Liver (tissue), 9 donors: ENCODE results near the gene CYP2S1. TPM values are rescaled to one million over a fixed set of nuclear protein-coding genes. Genes with fewer than 3 reads are reported as not detected.

ENCODE experiments used
- DNase-seq: peaks from one replicate; pipeline ENCODE4 v3.0.0-alpha.2; 2017; ENCODE audit warnings: low spot score
- H3K27ac ChIP-seq, 2 donors: one replicate each; pipeline ENCODE4 v1.7.0; 2013; ENCODE audit warnings: inconsistent platforms in 2 of 2, low read length in 2 of 2, control low read depth in 1 of 2, low read depth in 1 of 2, mild to moderate bottlenecking in 1 of 2
- H3K27me3 ChIP-seq, 4 donors: one replicate each; pipeline versions ENCODE4 v1.6.1 to v1.7.0; 2013; ENCODE audit warnings: low read length in 3 of 4, inconsistent platforms in 1 of 4, mild to moderate bottlenecking in 1 of 4, moderate library complexity in 1 of 4; ENCODE audit not compliant: control insufficient read depth in 4 of 4, insufficient read depth in 4 of 4
- H3K36me3 ChIP-seq, 4 donors: one replicate each; pipeline versions ENCODE4 v1.6.1 to v1.7.0; 2013; ENCODE audit warnings: low read length in 3 of 4, mild to moderate bottlenecking in 3 of 4, low read depth in 1 of 4, moderate library complexity in 1 of 4; ENCODE audit not compliant: control insufficient read depth in 4 of 4, insufficient read depth in 3 of 4
- H3K4me1 ChIP-seq, 4 donors: one replicate each; pipeline versions ENCODE4 v1.6.1 to v1.7.0; 2013; ENCODE audit warnings: low read length in 3 of 4, mild to moderate bottlenecking in 3 of 4, moderate library complexity in 1 of 4; ENCODE audit not compliant: control insufficient read depth in 4 of 4, insufficient read depth in 4 of 4
- H3K4me3 ChIP-seq, 3 donors: one replicate each; pipeline versions ENCODE4 v1.6.1 to v1.7.0; 2013; ENCODE audit warnings: low read length in 3 of 3, control low read depth in 1 of 3, low read depth in 1 of 3, mild to moderate bottlenecking in 1 of 3
- H3K9ac ChIP-seq, 2 donors: one replicate each; pipeline ENCODE4 v1.7.0; 2013; ENCODE audit warnings: low read length in 2 of 2, mild to moderate bottlenecking in 2 of 2, moderate library complexity in 2 of 2, control low read depth in 1 of 2, low read depth in 1 of 2
- H3K9me3 ChIP-seq, 4 donors: one replicate each; pipeline versions ENCODE4 v1.6.1 to v1.7.0; 2013; ENCODE audit warnings: low read length in 3 of 4; ENCODE audit not compliant: control insufficient read depth in 4 of 4
- EGR1 ChIP-seq, 2 donors: IDR thresholded peaks; 2 replicates each; pipeline ENCODE4 v1.6.1; 2016 to 2018; ENCODE audit warnings: antibody characterized with exemption in 2 of 2, low read depth in 2 of 2
- FOXA2 ChIP-seq: IDR thresholded peaks from 2 replicates; pipeline ENCODE4 v1.6.1; 2016; ENCODE audit warnings: antibody characterized with exemption
- GABPA ChIP-seq, 2 donors: IDR thresholded peaks in 1 of 2; conservative IDR thresholded peaks in 1 of 2; 2 replicates each; pipeline ENCODE4 v1.6.1; 2016; ENCODE audit warnings: antibody characterized with exemption in 2 of 2, mild to moderate bottlenecking in 1 of 2, moderate library complexity in 1 of 2
- HNF4G ChIP-seq: IDR thresholded peaks from 2 replicates; pipeline ENCODE4 v1.6.1; 2016; ENCODE audit warnings: antibody characterized with exemption
- NR2F2 ChIP-seq: IDR thresholded peaks from 2 replicates; pipeline ENCODE4 v1.6.1; 2016; ENCODE audit warnings: antibody characterized with exemption
- RAD21 ChIP-seq, 2 donors: IDR thresholded peaks; 2 replicates each; pipeline ENCODE4 v1.6.1; 2016; ENCODE audit warnings: antibody characterized with exemption in 2 of 2, mild to moderate bottlenecking in 2 of 2
- RXRA ChIP-seq, 2 donors: IDR thresholded peaks; 2 replicates each; pipeline ENCODE4 v1.6.1; 2017 to 2018; ENCODE audit warnings: antibody characterized with exemption in 2 of 2, mild to moderate bottlenecking in 1 of 2
- SP1 ChIP-seq: IDR thresholded peaks from 2 replicates; pipeline ENCODE4 v1.6.1; 2018; ENCODE audit warnings: antibody characterized with exemption, mild to moderate bottlenecking
- TAF1 ChIP-seq: conservative IDR thresholded peaks from 2 replicates; pipeline ENCODE4 v1.6.1; 2016; ENCODE audit warnings: antibody characterized with exemption, mild to moderate bottlenecking
- WGBS: extraction: QIAGEN DNeasy Blood & Tissue Kit; methylation state at CpG from one replicate; pipeline ENCODE4 v1.1.7; 2013; 5-methylcytosine and 5-hydroxymethylcytosine counted together
- polyA plus RNA-seq, 2 donors: library from polyadenylated mRNA; stranded (reverse) in 1 of 2; unstranded in 1 of 2; fragments of 200-250 nt in 1 of 2; fragments of >200 nt in 1 of 2; fragmentation: Nextera tagmentation in 1 of 2; extraction: Ambion mirVana in 1 of 2; gene quantifications; one replicate each; pipeline versions ENCODE4 v1.2.1 to v1.2.3, GENCODE V29; 2013 to 2015
- total RNA-seq, 2 donors: library from RNA; depleted of rRNA; stranded (reverse); fragments of >200 nt; gene quantifications; one replicate each; pipeline ENCODE4 v1.2.3, GENCODE V29; 2014
- TF ChIP-seq, protein P1 (sequence below): IDR thresholded peaks from 2 replicates; pipeline ENCODE4 v1.6.1; 2016; ENCODE audit warnings: antibody characterized with exemption
- TF ChIP-seq, protein P2 (sequence below): fragments of 150-350 bp; IDR thresholded peaks from 2 replicates; pipeline ENCODE4 v1.5.1; 2017; ENCODE audit warnings: improper control_type of control experiment, low read depth, low read length; ENCODE audit not compliant: missing input control
- TF ChIP-seq, protein P3 (sequence below): IDR thresholded peaks from 2 replicates; pipeline ENCODE4 v1.6.1; 2016; ENCODE audit warnings: antibody characterized with exemption, mild to moderate bottlenecking
- donor health status: healthy.
- donor health status: healthy.
- donor health status: healthy.
- donor health status: healthy.
- donor health status: healthy.

CYP2S1 gene
- total and polyA plus RNA-seq, 4 donors: 0.35 to 1.9 (median 1.5) TPM

DNA sequence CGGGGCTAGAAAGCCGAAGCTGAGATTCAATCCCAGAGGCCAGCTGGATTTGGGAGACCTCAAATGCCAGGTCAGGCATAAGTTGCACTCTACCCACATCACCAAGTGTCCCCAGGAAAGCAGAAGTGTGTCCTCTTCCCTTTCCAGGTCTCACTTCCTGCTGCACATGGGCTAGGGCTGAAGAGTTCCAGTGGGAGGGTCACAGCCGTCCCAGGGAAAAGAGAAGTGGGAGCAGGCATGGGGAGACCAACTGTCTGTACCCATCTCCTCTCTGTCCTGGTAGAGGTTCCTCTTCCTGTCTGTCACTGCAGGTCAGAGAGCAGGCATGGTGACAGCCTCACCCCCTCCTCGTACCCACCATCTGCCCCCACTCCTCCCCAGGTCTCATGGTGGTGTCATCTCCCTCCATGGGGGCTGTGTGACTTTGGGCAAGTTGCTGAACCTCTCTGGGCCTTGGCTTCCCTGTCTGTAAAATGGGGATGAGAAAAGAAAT is 40.8 kb downstream of the CYP2S1 start:
- 72% methylated on average over 4 of the region's 4 CpGs for WGBS
- H3K4me1 ChIP-seq: no peaks in the 10 kb centered on the region
- no peaks in the 10 kb centered on the region for H3K27me3 ChIP-seq

DNA sequence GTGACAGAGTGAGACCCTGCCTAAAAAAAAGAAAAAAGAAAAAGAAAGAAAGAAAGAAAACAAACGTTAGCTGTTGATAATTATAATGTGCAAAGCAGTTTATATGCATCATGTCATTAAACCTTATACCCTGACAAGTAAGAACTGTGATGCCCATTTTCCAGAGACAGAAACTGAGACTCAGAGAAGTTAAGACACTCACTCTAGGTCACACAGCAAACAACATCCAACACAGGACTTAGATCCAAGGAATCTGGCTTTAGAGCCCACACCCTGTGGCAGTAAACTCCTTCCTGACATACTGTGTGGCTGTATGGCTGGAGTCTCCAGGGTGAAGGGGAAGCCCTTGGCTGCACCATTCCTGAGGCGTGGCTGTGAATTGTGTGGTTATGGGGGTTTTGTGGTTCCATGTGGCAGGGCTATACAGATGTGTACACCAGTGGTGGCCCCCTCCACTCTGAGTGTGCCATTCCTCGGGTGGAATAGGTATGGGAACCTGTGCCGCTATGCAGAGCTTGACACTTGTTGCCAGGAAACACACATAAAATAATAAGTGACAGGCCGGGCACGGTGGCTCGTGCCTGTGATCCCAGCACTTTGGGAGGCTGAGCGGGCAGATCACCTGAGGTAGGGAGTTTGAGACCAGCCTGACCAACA is 41.6 kb downstream of the CYP2S1 start:
- Histone ChIP-seq H3K4me3 (no peak overlapping the region), H3K9me3 (no peaks in the 10 kb centered on the region), H3K27me3 (no peaks in the 10 kb centered on the region), H3K9ac (no peak overlapping the region), H3K36me3 (no peaks in the 10 kb centered on the region), H3K4me1 (no peaks in the 10 kb centered on the region), H3K27ac (no peak overlapping the region)
- 81% methylated on average over 8 of the region's 8 CpGs for WGBS
- DNase-seq: no peak
- TF ChIP-seq, protein P1, sequence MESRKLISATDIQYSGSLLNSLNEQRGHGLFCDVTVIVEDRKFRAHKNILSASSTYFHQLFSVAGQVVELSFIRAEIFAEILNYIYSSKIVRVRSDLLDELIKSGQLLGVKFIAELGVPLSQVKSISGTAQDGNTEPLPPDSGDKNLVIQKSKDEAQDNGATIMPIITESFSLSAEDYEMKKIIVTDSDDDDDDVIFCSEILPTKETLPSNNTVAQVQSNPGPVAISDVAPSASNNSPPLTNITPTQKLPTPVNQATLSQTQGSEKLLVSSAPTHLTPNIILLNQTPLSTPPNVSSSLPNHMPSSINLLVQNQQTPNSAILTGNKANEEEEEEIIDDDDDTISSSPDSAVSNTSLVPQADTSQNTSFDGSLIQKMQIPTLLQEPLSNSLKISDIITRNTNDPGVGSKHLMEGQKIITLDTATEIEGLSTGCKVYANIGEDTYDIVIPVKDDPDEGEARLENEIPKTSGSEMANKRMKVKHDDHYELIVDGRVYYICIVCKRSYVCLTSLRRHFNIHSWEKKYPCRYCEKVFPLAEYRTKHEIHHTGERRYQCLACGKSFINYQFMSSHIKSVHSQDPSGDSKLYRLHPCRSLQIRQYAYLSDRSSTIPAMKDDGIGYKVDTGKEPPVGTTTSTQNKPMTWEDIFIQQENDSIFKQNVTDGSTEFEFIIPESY: no peak
- no peak for TF ChIP-seq RAD21 (IDR thresholded peaks at IDR 0.05)
- no peak for TF ChIP-seq GABPA (IDR thresholded peaks at IDR 0.05 in 1 of 2, conservative IDR thresholded peaks at IDR 0.05 in 1 of 2)
- TF ChIP-seq RXRA (IDR thresholded peaks at IDR 0.05): no peak
- TF ChIP-seq EGR1 (IDR thresholded peaks at IDR 0.05; ENCODE audit: low read depth in 2 of 2): no peak
- TF ChIP-seq HNF4G: no peak
- TF ChIP-seq FOXA2: no peak
- no peak for TF ChIP-seq SP1
- no peak for TF ChIP-seq TAF1

More for the DNA sequence above, 40.8 kb downstream of the CYP2S1 start:
- TF ChIP-seq, protein P2, sequence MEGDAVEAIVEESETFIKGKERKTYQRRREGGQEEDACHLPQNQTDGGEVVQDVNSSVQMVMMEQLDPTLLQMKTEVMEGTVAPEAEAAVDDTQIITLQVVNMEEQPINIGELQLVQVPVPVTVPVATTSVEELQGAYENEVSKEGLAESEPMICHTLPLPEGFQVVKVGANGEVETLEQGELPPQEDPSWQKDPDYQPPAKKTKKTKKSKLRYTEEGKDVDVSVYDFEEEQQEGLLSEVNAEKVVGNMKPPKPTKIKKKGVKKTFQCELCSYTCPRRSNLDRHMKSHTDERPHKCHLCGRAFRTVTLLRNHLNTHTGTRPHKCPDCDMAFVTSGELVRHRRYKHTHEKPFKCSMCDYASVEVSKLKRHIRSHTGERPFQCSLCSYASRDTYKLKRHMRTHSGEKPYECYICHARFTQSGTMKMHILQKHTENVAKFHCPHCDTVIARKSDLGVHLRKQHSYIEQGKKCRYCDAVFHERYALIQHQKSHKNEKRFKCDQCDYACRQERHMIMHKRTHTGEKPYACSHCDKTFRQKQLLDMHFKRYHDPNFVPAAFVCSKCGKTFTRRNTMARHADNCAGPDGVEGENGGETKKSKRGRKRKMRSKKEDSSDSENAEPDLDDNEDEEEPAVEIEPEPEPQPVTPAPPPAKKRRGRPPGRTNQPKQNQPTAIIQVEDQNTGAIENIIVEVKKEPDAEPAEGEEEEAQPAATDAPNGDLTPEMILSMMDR: no peak
- TF ChIP-seq NR2F2 (no peak), HNF4G (no peak), RAD21 (IDR thresholded peaks at IDR 0.05) (no peak)
- TF ChIP-seq, protein P1: no peak
- TF ChIP-seq, protein P3, sequence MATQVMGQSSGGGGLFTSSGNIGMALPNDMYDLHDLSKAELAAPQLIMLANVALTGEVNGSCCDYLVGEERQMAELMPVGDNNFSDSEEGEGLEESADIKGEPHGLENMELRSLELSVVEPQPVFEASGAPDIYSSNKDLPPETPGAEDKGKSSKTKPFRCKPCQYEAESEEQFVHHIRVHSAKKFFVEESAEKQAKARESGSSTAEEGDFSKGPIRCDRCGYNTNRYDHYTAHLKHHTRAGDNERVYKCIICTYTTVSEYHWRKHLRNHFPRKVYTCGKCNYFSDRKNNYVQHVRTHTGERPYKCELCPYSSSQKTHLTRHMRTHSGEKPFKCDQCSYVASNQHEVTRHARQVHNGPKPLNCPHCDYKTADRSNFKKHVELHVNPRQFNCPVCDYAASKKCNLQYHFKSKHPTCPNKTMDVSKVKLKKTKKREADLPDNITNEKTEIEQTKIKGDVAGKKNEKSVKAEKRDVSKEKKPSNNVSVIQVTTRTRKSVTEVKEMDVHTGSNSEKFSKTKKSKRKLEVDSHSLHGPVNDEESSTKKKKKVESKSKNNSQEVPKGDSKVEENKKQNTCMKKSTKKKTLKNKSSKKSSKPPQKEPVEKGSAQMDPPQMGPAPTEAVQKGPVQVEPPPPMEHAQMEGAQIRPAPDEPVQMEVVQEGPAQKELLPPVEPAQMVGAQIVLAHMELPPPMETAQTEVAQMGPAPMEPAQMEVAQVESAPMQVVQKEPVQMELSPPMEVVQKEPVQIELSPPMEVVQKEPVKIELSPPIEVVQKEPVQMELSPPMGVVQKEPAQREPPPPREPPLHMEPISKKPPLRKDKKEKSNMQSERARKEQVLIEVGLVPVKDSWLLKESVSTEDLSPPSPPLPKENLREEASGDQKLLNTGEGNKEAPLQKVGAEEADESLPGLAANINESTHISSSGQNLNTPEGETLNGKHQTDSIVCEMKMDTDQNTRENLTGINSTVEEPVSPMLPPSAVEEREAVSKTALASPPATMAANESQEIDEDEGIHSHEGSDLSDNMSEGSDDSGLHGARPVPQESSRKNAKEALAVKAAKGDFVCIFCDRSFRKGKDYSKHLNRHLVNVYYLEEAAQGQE: no peak
- H3K36me3 ChIP-seq: no peaks in the 10 kb centered on the region
- no peak for DNase-seq
- H3K4me3 ChIP-seq: no peak overlapping the region
- H3K9ac ChIP-seq: no peak overlapping the region
- no peaks in the 10 kb centered on the region for H3K9me3 ChIP-seq
- no peak overlapping the region for H3K27ac ChIP-seq
